GM12875 (cell line): Measurements from ENCODE around the gene CNP.

Source experiments
- H3K4me3 ChIP-seq: one replicate; pipeline ENCODE4 v1.5.1; 2011; ENCODE audit warnings: low read depth, low read length, control low read depth
- CTCF ChIP-seq: IDR thresholded peaks from 2 replicates; pipeline ENCODE4 v1.5.1; 2011; ENCODE audit warnings: low read depth, mild to moderate bottlenecking, control low read depth, inconsistent platforms, low read length, moderate library complexity, borderline replicate concordance; ENCODE audit not compliant: insufficient read depth

Gene CNP

GRCh38 chr17:41974658-41975057 is 8.1 kb downstream of the CNP start:
- H3K4me3 ChIP-seq: no peak overlapping the region
- TF ChIP-seq CTCF: no peak

- no peak for TF ChIP-seq CTCF
- no peak overlapping the region for H3K4me3 ChIP-seq
Measured at GRCh38 chr17:41975099-41976083, 8.8 kb downstream of the CNP start.

- H3K4me3 ChIP-seq: no peak overlapping the region
- no peak for TF ChIP-seq CTCF
Measured at GRCh38 chr17:41976142-41976768, 9.7 kb downstream of the CNP start.

- H3K4me3 ChIP-seq: no peak overlapping the region
- no peak for TF ChIP-seq CTCF
Measured at GRCh38 chr17:41977991-41978390, 11.4 kb downstream of the CNP start.

- no peak for TF ChIP-seq CTCF
- no peak overlapping the region for H3K4me3 ChIP-seq
Measured at GRCh38 chr17:41982026-41982760, 15.6 kb downstream of the CNP start.

DNA sequence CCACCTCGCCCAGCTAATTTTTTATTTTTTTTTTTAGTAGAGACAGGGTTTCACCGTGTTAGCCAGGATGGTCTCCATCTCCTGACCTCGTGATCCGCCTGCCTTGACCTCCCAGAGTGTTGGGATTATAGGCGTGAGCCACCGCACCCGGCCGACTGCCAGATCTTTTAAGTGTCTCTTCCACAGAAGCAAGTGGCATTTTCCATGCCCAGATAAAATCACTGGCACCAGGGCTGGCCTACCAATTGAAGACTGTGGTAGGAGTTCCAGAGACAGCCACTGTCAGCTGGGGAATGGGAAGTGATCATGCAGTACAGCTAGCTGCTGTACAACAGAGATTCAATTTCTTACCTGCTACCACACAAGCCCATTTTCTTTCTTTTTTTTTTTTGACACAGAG is 17.9 kb downstream of the CNP start:
- H3K4me3 ChIP-seq: no peak overlapping the region
- no peak for TF ChIP-seq CTCF
